Stomach (tissue), 4 donors: ENCODE measurements around the gene HIPK4.

Source experiments
- POLR2A ChIP-seq, 4 donors: fragments of 450-650 bp; IDR thresholded peaks; one replicate each; pipeline ENCODE4 v1.6.1; 2016; ENCODE audit warnings: antibody characterized with exemption in 4 of 4, control low read depth in 2 of 4, mild to moderate bottlenecking in 1 of 4, moderate library complexity in 1 of 4
- TF ChIP-seq, protein P1 (sequence below), 7 experiments: fragments of 450-650 bp in 4 of 7; fragments of 200-600 bp in 3 of 7; sonication (generic) in 3 of 7; IDR thresholded peaks; one replicate each; pipeline ENCODE4 v1.5.1; 2016 to 2019; ENCODE audit warnings: antibody characterized with exemption in 7 of 7, control low read depth in 2 of 7, mild to moderate bottlenecking in 1 of 7

DNA sequence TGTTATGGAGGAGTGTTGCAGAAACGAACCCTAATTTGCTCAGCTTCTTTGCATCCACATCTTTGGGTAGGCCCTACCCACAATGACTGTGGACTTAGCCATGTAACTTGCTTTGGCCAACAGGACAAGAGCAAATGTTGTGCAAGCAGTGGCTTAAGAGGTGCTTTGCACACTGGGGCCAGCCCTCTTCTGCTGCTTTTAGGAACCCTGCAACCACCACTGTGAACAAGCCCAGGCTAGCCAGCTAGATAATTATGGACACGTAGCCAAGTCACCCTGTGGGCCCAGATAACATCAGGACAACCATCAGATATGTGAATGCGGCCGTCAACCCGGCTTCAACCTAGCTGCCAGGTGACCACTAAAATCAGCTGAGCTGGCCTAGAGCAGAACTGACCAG, 58.9 kb downstream of the HIPK4 start:
- TF ChIP-seq, protein P1, sequence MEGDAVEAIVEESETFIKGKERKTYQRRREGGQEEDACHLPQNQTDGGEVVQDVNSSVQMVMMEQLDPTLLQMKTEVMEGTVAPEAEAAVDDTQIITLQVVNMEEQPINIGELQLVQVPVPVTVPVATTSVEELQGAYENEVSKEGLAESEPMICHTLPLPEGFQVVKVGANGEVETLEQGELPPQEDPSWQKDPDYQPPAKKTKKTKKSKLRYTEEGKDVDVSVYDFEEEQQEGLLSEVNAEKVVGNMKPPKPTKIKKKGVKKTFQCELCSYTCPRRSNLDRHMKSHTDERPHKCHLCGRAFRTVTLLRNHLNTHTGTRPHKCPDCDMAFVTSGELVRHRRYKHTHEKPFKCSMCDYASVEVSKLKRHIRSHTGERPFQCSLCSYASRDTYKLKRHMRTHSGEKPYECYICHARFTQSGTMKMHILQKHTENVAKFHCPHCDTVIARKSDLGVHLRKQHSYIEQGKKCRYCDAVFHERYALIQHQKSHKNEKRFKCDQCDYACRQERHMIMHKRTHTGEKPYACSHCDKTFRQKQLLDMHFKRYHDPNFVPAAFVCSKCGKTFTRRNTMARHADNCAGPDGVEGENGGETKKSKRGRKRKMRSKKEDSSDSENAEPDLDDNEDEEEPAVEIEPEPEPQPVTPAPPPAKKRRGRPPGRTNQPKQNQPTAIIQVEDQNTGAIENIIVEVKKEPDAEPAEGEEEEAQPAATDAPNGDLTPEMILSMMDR (IDR thresholded peaks at IDR 0.05): no peak
- no peak for TF ChIP-seq POLR2A (IDR thresholded peaks at IDR 0.05)
